ENCODE data around the gene SLC2A4RG. TPM values are rescaled to one million over a fixed set of nuclear protein-coding genes. Genes with fewer than 3 reads are reported as not detected.

Gene SLC2A4RG
- total and polyA plus RNA-seq, 2 donors (not counting 3 experiments of a cell fraction or from before 2014, with no cell fraction given) = 41.7 to 69.4 TPM

- TF ChIP-seq JUN (IDR thresholded peaks at IDR 0.05; ENCODE audit: borderline replicate concordance, insufficient read depth, insufficient read length, low read depth) = no peak
- TF ChIP-seq GATA2 (IDR thresholded peaks at IDR 0.05; ENCODE audit: insufficient read depth, insufficient read length, low read depth, low read length) = no peak
- TF ChIP-seq POLR2AphosphoS5 (IDR thresholded peaks at IDR 0.05; ENCODE audit: insufficient read depth, low read depth, low read length) = no peak
- dilution Hi-C loops (cut with MboI; ENCODE audit: extremely low pct_ligation_motif_present, low sequenced_read_pairs) (no loop called here), intact Hi-C loops (cut with micrococcal nuclease) (loop anchor here (2.0 to 5.0 kb wide), 4 partner anchors 35 to 251 kb away; partner anchors contain the start of genes GMEB2, RTEL1 and UCKL1)
- BruUV-seq (replicated peaks) = TSS peak; percentile 40
- H3K4me1 ChIP-seq (ENCODE audit: control insufficient read depth, extremely low read depth, insufficient read depth, low read length) = peaks cover 14% of the 10 kb centered on the region
- H3K27me3 ChIP-seq (ENCODE audit: control insufficient read depth in 2 of 2, insufficient read depth in 2 of 2, low read length in 2 of 2) = no peaks in the 10 kb centered on the region
- H3K36me3 ChIP-seq (ENCODE audit: control insufficient read depth in 2 of 2, extremely low read depth in 1 of 2, insufficient read depth in 2 of 2, low read length in 2 of 2) = peaks cover 9 to 25% of the 10 kb centered on the region in 2 experiments
- H2AFZ ChIP-seq (ENCODE audit: low read depth, low read length) = no peak overlapping the region
- H3K9me1 ChIP-seq (replicated peaks; ENCODE audit: control insufficient read depth, extremely low read depth, insufficient read depth, low read length) = no peaks in the 10 kb centered on the region
- H3K9ac ChIP-seq (replicated peaks; ENCODE audit: extremely low read depth, insufficient read depth, low read length) = no peak overlapping the region
- POLR2A ChIA-PET = no interaction called here
- FAIRE-seq = no peak
- H3K4me3 ChIP-seq (replicated peaks in 1 of 3; ENCODE audit: insufficient read depth in 1 of 3, low read depth in 1 of 3, low read length in 3 of 3) = peak overlapping the region in 1 of 3 experiments; percentile 77
- H3K79me2 ChIP-seq (ENCODE audit: control insufficient read depth, insufficient read depth, low read length) = peaks cover 48% of the 10 kb centered on the region
- no peaks in the 10 kb centered on the region for H4K20me1 ChIP-seq (replicated peaks; ENCODE audit: control insufficient read depth, extremely low read depth, insufficient read depth, low read length)
- CTCF ChIA-PET = interaction anchor here (2.1 to 2.8 kb wide), 5 partner anchors 8 to 268 kb away, joined by 7 to 19 read pairs (median 12); partner anchors contain the start of genes RTEL1 and TPD52L2
- no peak for DNase-seq (ENCODE audit: low read depth, low spot score)
- peak overlapping the region; percentile 29 for H3K4me2 ChIP-seq (ENCODE audit: insufficient read depth, low read length)
- H3K9me3 ChIP-seq (replicated peaks; ENCODE audit: control insufficient read depth, insufficient read depth, low read length) = no peaks in the 10 kb centered on the region
- H3K27ac ChIP-seq (ENCODE audit: insufficient read depth, low read depth, low read length) = no peak overlapping the region
Observed at GRCh38 chr20:63706027-63706695, 33.4 kb upstream of the SLC2A4RG start.

DNA sequence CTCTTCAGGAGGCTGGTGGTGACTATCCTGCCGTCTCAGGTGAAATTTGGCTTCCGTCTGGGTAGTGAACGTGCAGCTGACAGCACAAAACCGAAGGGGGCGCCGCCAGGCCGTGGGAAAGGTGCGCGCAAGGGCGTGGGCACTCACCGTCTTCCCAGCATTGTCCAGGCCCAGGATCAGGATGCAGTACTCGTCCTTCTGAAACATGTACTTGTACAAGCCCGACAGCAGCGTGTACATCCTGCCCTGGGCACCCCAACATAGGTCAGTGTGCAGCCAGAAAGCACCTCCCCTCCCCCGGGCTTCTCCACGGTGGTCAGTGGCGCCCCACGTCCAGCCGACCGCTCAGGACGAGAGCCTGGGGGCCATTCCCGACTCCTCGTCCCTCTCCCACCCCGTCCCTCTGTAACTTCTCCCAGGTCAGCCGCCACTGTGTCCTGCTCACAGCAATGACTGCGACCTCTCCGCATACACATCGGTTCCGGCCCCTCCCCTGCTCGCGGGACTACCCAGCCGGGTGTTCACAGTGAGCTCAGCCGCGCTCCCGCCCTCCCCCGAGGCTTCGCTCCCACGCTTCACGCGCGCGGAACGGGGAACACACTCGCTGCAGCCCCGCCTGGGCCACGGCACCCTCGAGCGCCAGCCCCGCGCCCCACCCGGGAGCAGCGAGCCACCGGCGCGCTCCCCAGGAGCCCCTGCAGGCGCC is 32.6 kb upstream of the SLC2A4RG start:
- H3K4me3 ChIP-seq (replicated peaks in 1 of 3; ENCODE audit: insufficient read depth in 1 of 3, low read depth in 1 of 3, low read length in 3 of 3) = peak overlapping the region; percentile 62 to 77 (median 70)
- peak overlapping the region; percentile 73 for H3K9ac ChIP-seq (replicated peaks; ENCODE audit: extremely low read depth, insufficient read depth, low read length)
- peak; percentile 72 for FAIRE-seq
- no peak for TF ChIP-seq FOS (IDR thresholded peaks at IDR 0.05; ENCODE audit: borderline replicate concordance, insufficient read depth, low read length)
- TF ChIP-seq CTCF (IDR thresholded peaks at IDR 0.05; ENCODE audit: extremely low read depth in 1 of 2, insufficient read depth in 1 of 2, low read depth in 1 of 2, low read length in 2 of 2) = peak; percentile 24 to 25
- TF ChIP-seq POLR2A (IDR thresholded peaks at IDR 0.05; ENCODE audit: low read depth, low read length) = no peak
- no peak for TF ChIP-seq MAX (IDR thresholded peaks at IDR 0.05; ENCODE audit: insufficient read depth, insufficient read length)
- TF ChIP-seq JUN (IDR thresholded peaks at IDR 0.05; ENCODE audit: borderline replicate concordance, insufficient read depth, insufficient read length, low read depth) = no peak
- TF ChIP-seq GATA2 (IDR thresholded peaks at IDR 0.05; ENCODE audit: insufficient read depth, insufficient read length, low read depth, low read length) = no peak
- no peak for TF ChIP-seq POLR2AphosphoS5 (IDR thresholded peaks at IDR 0.05; ENCODE audit: insufficient read depth, low read depth, low read length)
- peak; percentile 14 for TF ChIP-seq MYC (IDR thresholded peaks at IDR 0.05; ENCODE audit: low read depth, low read length)
- TF ChIP-seq EZH2 (IDR thresholded peaks at IDR 0.05; ENCODE audit: borderline replicate concordance, low read depth, low read length, severe bottlenecking) = no peak
- intact Hi-C loops (cut with micrococcal nuclease) = loop anchor here (1.0 to 5.0 kb wide), 5 partner anchors 34 to 250 kb away; partner anchors contain the start of genes GMEB2, RTEL1, TPD52L2 and UCKL1
- H3K9me1 ChIP-seq (replicated peaks; ENCODE audit: control insufficient read depth, extremely low read depth, insufficient read depth, low read length) = no peaks in the 10 kb centered on the region
- H3K9me3 ChIP-seq (replicated peaks; ENCODE audit: control insufficient read depth, insufficient read depth, low read length) = no peaks in the 10 kb centered on the region
- H3K36me3 ChIP-seq (ENCODE audit: control insufficient read depth in 2 of 2, extremely low read depth in 1 of 2, insufficient read depth in 2 of 2, low read length in 2 of 2) = peaks cover 13 to 28% of the 10 kb centered on the region in 2 experiments
- peak overlapping the region; percentile 29 for H3K27ac ChIP-seq (ENCODE audit: insufficient read depth, low read depth, low read length)
- no TSS peak for BruUV-seq (replicated peaks)
- peak; percentile 39 for DNase-seq (ENCODE audit: low read depth, low spot score)
- H3K4me2 ChIP-seq (ENCODE audit: insufficient read depth, low read length) = peak overlapping the region; percentile 29
- CTCF ChIA-PET = interaction anchor here (0.6 to 2.8 kb wide), 15 partner anchors 9 to 267 kb away, joined by 3 to 19 read pairs (median 6); partner anchors contain the start of genes LIME1, RTEL1, SLC2A4RG and TPD52L2
- POLR2A ChIA-PET = interaction anchor here (0.6 to 1.8 kb wide), 3 partner anchors 8 to 20 kb away, joined by 3 to 9 read pairs (median 8); no protein-coding TSS in a partner anchor
- H3K27me3 ChIP-seq (ENCODE audit: control insufficient read depth in 2 of 2, insufficient read depth in 2 of 2, low read length in 2 of 2) = no peaks in the 10 kb centered on the region
- peaks cover 14% of the 10 kb centered on the region for H3K4me1 ChIP-seq (ENCODE audit: control insufficient read depth, extremely low read depth, insufficient read depth, low read length)
- dilution Hi-C loops (cut with MboI; ENCODE audit: extremely low pct_ligation_motif_present, low sequenced_read_pairs) = no loop called here
- H3K79me2 ChIP-seq (ENCODE audit: control insufficient read depth, insufficient read depth, low read length) = peaks cover 56% of the 10 kb centered on the region
- no peaks in the 10 kb centered on the region for H4K20me1 ChIP-seq (replicated peaks; ENCODE audit: control insufficient read depth, extremely low read depth, insufficient read depth, low read length)
- no peak overlapping the region for H2AFZ ChIP-seq (ENCODE audit: low read depth, low read length)
